Activated CD4-positive, alpha-beta memory T cell treated with anti-CD3 and anti-CD28 coated beads for 36 hours (primary cell): ENCODE measurements around the gene ANKRD31. TPM values are rescaled to one million over a fixed set of nuclear protein-coding genes. Genes with fewer than 3 reads are reported as not detected.
"Not testable (repeated sequence)": the region's sequence is repeated elsewhere in the genome, so short reads cannot be mapped to it uniquely, and the experiment has no call there.

ENCODE experiments used
- CTCF ChIA-PET: fragments of 350-600 bp; sonication (Branson Sonifier 250); formaldehyde crosslinking; loops from one replicate; lab custom pipeline; 2021; ENCODE audit warnings: antibody characterized with exemption, inconsistent platforms; lab: Charles Lee
- POLR2A ChIA-PET: fragments of 350-600 bp; sonication (Branson Sonifier 250); formaldehyde crosslinking; loops from one replicate; lab custom pipeline; 2021; ENCODE audit warnings: antibody characterized with exemption; lab: Charles Lee
- DNase-seq: peaks from one replicate; pipeline ENCODE4 v3.0.0-alpha.2; 2020
- H3K27ac Mint-ChIP-seq: one replicate; pipeline ENCODE4 v1.8.0; 2021; ENCODE audit warnings: mixed read lengths
- H3K27me3 Mint-ChIP-seq: one replicate; pipeline ENCODE4 v1.8.0; 2021; ENCODE audit warnings: mixed read lengths
- H3K36me3 Mint-ChIP-seq: one replicate; pipeline ENCODE4 v1.8.0; 2021; ENCODE audit warnings: mixed read lengths
- H3K4me1 Mint-ChIP-seq: one replicate; pipeline ENCODE4 v1.8.0; 2021; ENCODE audit warnings: low read depth, mixed read lengths
- H3K4me3 Mint-ChIP-seq: one replicate; pipeline ENCODE4 v1.8.0; 2021; ENCODE audit warnings: mild to moderate bottlenecking, mixed read lengths
- H3K9me3 Mint-ChIP-seq: one replicate; pipeline ENCODE4 v1.8.0; 2021; ENCODE audit warnings: mixed read lengths
- intact Hi-C: fragments of 100-400 bp; cut with micrococcal nuclease; formaldehyde crosslinking; loops from one replicate; pipeline ENCODE4 v1.15.1; 2023
- total RNA-seq, 2 experiments: library from RNA; stranded (reverse); gene quantifications; one replicate each; pipeline ENCODE4 v1.2.3, GENCODE V29; 2021

ANKRD31 gene
- total RNA-seq, 2 experiments from 2014 or later, result 0.29 to 0.33 TPM

GRCh38 chr5:75220787-75221186, 15.9 kb downstream of the ANKRD31 start:
- H3K27ac Mint-ChIP-seq, H3K27me3 Mint-ChIP-seq, H3K4me3 Mint-ChIP-seq, DNase-seq, CTCF ChIA-PET, POLR2A ChIA-PET, intact Hi-C loops, H3K4me1 Mint-ChIP-seq: not testable (repeated sequence)
- H3K9me3 Mint-ChIP-seq, result peaks cover 19% of the 10 kb centered on the region
- H3K36me3 Mint-ChIP-seq, result peaks cover 27% of the 10 kb centered on the region

GRCh38 chr5:75214928-75215327, 21.8 kb downstream of the ANKRD31 start:
- peaks cover 5% of the 10 kb centered on the region for H3K4me1 Mint-ChIP-seq
- no peaks in the 10 kb centered on the region for H3K27me3 Mint-ChIP-seq
- intact Hi-C loops, result no loop called here
- no peak for DNase-seq
- CTCF ChIA-PET, result interaction anchor here (0.6 kb wide), 1 partner anchor 24 kb away, joined by 3 read pairs; no protein-coding TSS in a partner anchor
- H3K9me3 Mint-ChIP-seq, result peaks cover 16% of the 10 kb centered on the region
- POLR2A ChIA-PET, result no interaction called here
- H3K27ac Mint-ChIP-seq, result no peak overlapping the region
- H3K36me3 Mint-ChIP-seq, result peaks cover 24% of the 10 kb centered on the region
- H3K4me3 Mint-ChIP-seq, result no peak overlapping the region

- Mint-ChIP-seq H3K4me3 (no peak overlapping the region), H3K27me3 (no peaks in the 10 kb centered on the region), H3K4me1 (peaks cover 5% of the 10 kb centered on the region), H3K36me3 (peaks cover 23% of the 10 kb centered on the region), H3K9me3 (peaks cover 16% of the 10 kb centered on the region), H3K27ac (no peak overlapping the region)
- CTCF ChIA-PET, result interaction anchor here (0.6 to 1.6 kb wide), 2 partner anchors 24 to 164 kb away, joined by 3 read pairs; no protein-coding TSS in a partner anchor
- POLR2A ChIA-PET, result no interaction called here
- intact Hi-C loops, result no loop called here
- no peak for DNase-seq
Measured at GRCh38 chr5:75214409-75214808, 22.3 kb downstream of the ANKRD31 start.

- Mint-ChIP-seq H3K9me3 (no peaks in the 10 kb centered on the region), H3K4me3 (no peak overlapping the region), H3K27ac (no peak overlapping the region), H3K27me3 (no peaks in the 10 kb centered on the region), H3K4me1 (no peaks in the 10 kb centered on the region), H3K36me3 (no peaks in the 10 kb centered on the region)
- ChIA-PET POLR2A (no interaction called here), CTCF (no interaction called here)
- intact Hi-C loops, result no loop called here
- no peak for DNase-seq
Measured at GRCh38 chr5:75203604-75204003, 33.1 kb downstream of the ANKRD31 start.

GRCh38 chr5:75202935-75203334, 33.7 kb downstream of the ANKRD31 start:
- no peaks in the 10 kb centered on the region for H3K9me3 Mint-ChIP-seq
- no peaks in the 10 kb centered on the region for H3K27me3 Mint-ChIP-seq
- H3K4me1 Mint-ChIP-seq, result no peaks in the 10 kb centered on the region
- no peak for DNase-seq
- H3K36me3 Mint-ChIP-seq, result no peaks in the 10 kb centered on the region
- POLR2A ChIA-PET, result no interaction called here
- CTCF ChIA-PET, result no interaction called here
- H3K4me3 Mint-ChIP-seq, result no peak overlapping the region
- intact Hi-C loops, result no loop called here
- no peak overlapping the region for H3K27ac Mint-ChIP-seq

- H3K36me3 Mint-ChIP-seq, result no peaks in the 10 kb centered on the region
- no peaks in the 10 kb centered on the region for H3K9me3 Mint-ChIP-seq
- ChIA-PET POLR2A (no interaction called here), CTCF (no interaction called here)
- no peaks in the 10 kb centered on the region for H3K4me1 Mint-ChIP-seq
- H3K27me3 Mint-ChIP-seq, result no peaks in the 10 kb centered on the region
- H3K27ac Mint-ChIP-seq, result no peak overlapping the region
- intact Hi-C loops, result no loop called here
- H3K4me3 Mint-ChIP-seq, result no peak overlapping the region
- no peak for DNase-seq
Measured at GRCh38 chr5:75200776-75201175, 35.9 kb downstream of the ANKRD31 start.

GRCh38 chr5:75199946-75200345, 36.7 kb downstream of the ANKRD31 start:
- H3K27me3 Mint-ChIP-seq, result no peaks in the 10 kb centered on the region
- no peaks in the 10 kb centered on the region for H3K36me3 Mint-ChIP-seq
- H3K9me3 Mint-ChIP-seq, result no peaks in the 10 kb centered on the region
- no peak overlapping the region for H3K4me3 Mint-ChIP-seq
- no peak overlapping the region for H3K27ac Mint-ChIP-seq
- POLR2A ChIA-PET, result no interaction called here
- CTCF ChIA-PET, result no interaction called here
- H3K4me1 Mint-ChIP-seq, result no peaks in the 10 kb centered on the region
- no peak for DNase-seq
- intact Hi-C loops, result no loop called here

GRCh38 chr5:75199071-75199470, 37.6 kb downstream of the ANKRD31 start:
- H3K27ac Mint-ChIP-seq, result no peak overlapping the region
- no peaks in the 10 kb centered on the region for H3K27me3 Mint-ChIP-seq
- CTCF ChIA-PET, result no interaction called here
- H3K4me1 Mint-ChIP-seq, result no peaks in the 10 kb centered on the region
- POLR2A ChIA-PET, result no interaction called here
- no peaks in the 10 kb centered on the region for H3K9me3 Mint-ChIP-seq
- no peak for DNase-seq
- H3K36me3 Mint-ChIP-seq, result no peaks in the 10 kb centered on the region
- H3K4me3 Mint-ChIP-seq, result no peak overlapping the region
- intact Hi-C loops, result no loop called here

GRCh38 chr5:75197745-75198144, 38.9 kb downstream of the ANKRD31 start:
- DNase-seq, result no peak
- ChIA-PET POLR2A (no interaction called here), CTCF (no interaction called here)
- H3K36me3 Mint-ChIP-seq, result no peaks in the 10 kb centered on the region
- intact Hi-C loops, result no loop called here
- H3K4me3 Mint-ChIP-seq, result no peak overlapping the region
- no peaks in the 10 kb centered on the region for H3K27me3 Mint-ChIP-seq
- no peaks in the 10 kb centered on the region for H3K9me3 Mint-ChIP-seq
- no peak overlapping the region for H3K27ac Mint-ChIP-seq
- peaks cover 2% of the 10 kb centered on the region for H3K4me1 Mint-ChIP-seq

GRCh38 chr5:75192804-75193203, 43.9 kb downstream of the ANKRD31 start:
- Mint-ChIP-seq H3K27ac (no peak overlapping the region), H3K4me3 (no peak overlapping the region), H3K9me3 (no peaks in the 10 kb centered on the region), H3K27me3 (no peaks in the 10 kb centered on the region), H3K36me3 (no peaks in the 10 kb centered on the region), H3K4me1 (peaks cover 10% of the 10 kb centered on the region)
- intact Hi-C loops, result no loop called here
- DNase-seq, result peak; percentile 22
- ChIA-PET CTCF (interaction anchor here (1.0 kb wide), 1 partner anchor 144 kb away, joined by 3 read pairs; no protein-coding TSS in a partner anchor), POLR2A (no interaction called here)

GRCh38 chr5:75192264-75192663, 44.4 kb downstream of the ANKRD31 start:
- Mint-ChIP-seq H3K27ac (no peak overlapping the region), H3K4me1 (peaks cover 10% of the 10 kb centered on the region), H3K36me3 (no peaks in the 10 kb centered on the region), H3K4me3 (no peak overlapping the region), H3K9me3 (no peaks in the 10 kb centered on the region), H3K27me3 (no peaks in the 10 kb centered on the region)
- intact Hi-C loops, result no loop called here
- DNase-seq, result no peak
- ChIA-PET POLR2A (no interaction called here), CTCF (interaction anchor here (1.0 kb wide), 1 partner anchor 144 kb away, joined by 3 read pairs; no protein-coding TSS in a partner anchor)

GRCh38 chr5:75190227-75190626, 46.5 kb downstream of the ANKRD31 start:
- Mint-ChIP-seq H3K4me1 (peaks cover 10% of the 10 kb centered on the region), H3K27me3 (no peaks in the 10 kb centered on the region), H3K27ac (no peak overlapping the region), H3K9me3 (no peaks in the 10 kb centered on the region), H3K36me3 (no peaks in the 10 kb centered on the region), H3K4me3 (no peak overlapping the region)
- ChIA-PET CTCF (interaction anchor here (0.9 kb wide), 1 partner anchor 24 kb away, joined by 3 read pairs; no protein-coding TSS in a partner anchor), POLR2A (interaction anchor here (0.6 kb wide), 1 partner anchor 393 kb away, joined by 3 read pairs; no protein-coding TSS in a partner anchor)
- intact Hi-C loops, result no loop called here
- DNase-seq, result no peak

GRCh38 chr5:75189353-75189752, 47.3 kb downstream of the ANKRD31 start:
- CTCF ChIA-PET, result no interaction called here
- POLR2A ChIA-PET, result no interaction called here
- Mint-ChIP-seq H3K36me3 (no peaks in the 10 kb centered on the region), H3K4me3 (no peak overlapping the region), H3K4me1 (peaks cover 13% of the 10 kb centered on the region), H3K27me3 (no peaks in the 10 kb centered on the region), H3K27ac (no peak overlapping the region), H3K9me3 (no peaks in the 10 kb centered on the region)
- intact Hi-C loops, result no loop called here
- DNase-seq, result no peak
